GM06990 (cell line): ENCODE measurements around the gene SEBOX.

Source experiments
- DNase-seq: peaks from one replicate; pipeline ENCODE4 v3.0.0-alpha.2; 2011; ENCODE audit not compliant: insufficient read length; ENCODE audit errors: extremely low read depth
- H3K27me3 ChIP-seq: replicated peaks from 2 replicates; pipeline ENCODE4 v1.6.0; 2011; ENCODE audit warnings: low read length; ENCODE audit not compliant: control insufficient read depth, insufficient read depth
- H3K36me3 ChIP-seq: 2 replicates; pipeline ENCODE4 v1.5.1; 2011; ENCODE audit warnings: low read length; ENCODE audit not compliant: control insufficient read depth, insufficient read depth
- H3K4me3 ChIP-seq: replicated peaks from 2 replicates; pipeline ENCODE4 v1.5.1; 2011; ENCODE audit warnings: low read depth, mild to moderate bottlenecking, control low read depth, low read length
- CTCF ChIP-seq: IDR thresholded peaks from 2 replicates; pipeline ENCODE4 v1.5.1; 2011; ENCODE audit warnings: low read length, control low read depth, mild to moderate bottlenecking, inconsistent platforms; ENCODE audit not compliant: insufficient read depth, poor library complexity, severe bottlenecking

SEBOX gene

DNA sequence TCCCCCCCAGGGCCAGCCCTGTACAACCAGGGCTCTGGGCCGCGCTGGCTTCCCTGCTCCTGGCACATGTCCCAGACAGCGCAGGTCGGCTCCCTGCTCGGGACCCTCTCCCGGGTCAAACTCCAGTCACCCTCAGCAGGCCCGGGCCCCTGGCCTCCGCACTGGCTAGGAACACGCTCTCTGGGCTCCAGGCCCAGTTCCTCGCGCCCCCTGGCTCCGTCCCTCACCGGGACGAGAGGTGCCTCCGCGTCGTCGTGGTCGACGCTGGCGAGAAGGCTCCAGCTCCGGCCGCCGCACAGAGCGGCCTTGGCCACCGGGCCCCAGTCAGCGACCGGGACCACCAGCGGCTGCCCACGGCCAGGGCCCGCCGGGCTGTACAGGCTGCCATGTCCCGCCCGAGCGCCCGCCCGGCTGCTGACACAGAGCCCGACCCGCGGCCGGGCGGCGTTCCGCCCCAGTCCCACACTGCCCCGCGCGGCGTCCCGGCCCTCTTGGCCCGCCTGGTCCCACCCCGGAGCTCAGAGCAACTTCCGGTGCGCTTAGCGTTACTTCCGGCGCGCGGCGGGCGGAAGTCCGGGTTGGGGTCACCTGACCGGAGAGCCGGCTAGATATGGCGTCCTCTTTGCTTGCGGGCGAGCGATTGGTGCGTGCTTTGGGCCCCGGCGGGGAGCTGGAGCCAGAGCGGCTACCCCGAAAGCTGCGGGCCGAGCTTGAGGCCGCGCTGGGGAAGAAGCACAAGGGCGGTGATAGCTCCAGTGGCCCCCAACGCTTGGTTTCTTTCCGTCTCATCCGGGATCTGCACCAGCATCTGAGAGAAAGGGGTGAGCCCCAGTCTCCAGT lies 7.7 kb downstream of the SEBOX start, which contains the start of gene POLDIP2:
POLDIP2 (minus strand) TSS at position 467 of the 840 bp plus-strand sequence; CDS start at position 388, 79 bp downstream.
- Histone ChIP-seq H3K27me3 (no peaks in the 10 kb centered on the region), H3K36me3 (peaks cover 33% of the 10 kb centered on the region)
- TF ChIP-seq CTCF, result no peak

GRCh38 chr17:28350271-28350670 lies 14.7 kb downstream of the SEBOX start:
- Histone ChIP-seq H3K27me3 (no peaks in the 10 kb centered on the region), H3K36me3 (peaks cover 49% of the 10 kb centered on the region), H3K4me3 (no peak overlapping the region)
- DNase-seq, result no peak
- TF ChIP-seq CTCF, result no peak

More for the DNA sequence above, 7.7 kb downstream of the SEBOX start, which contains the start of gene POLDIP2:
- H3K4me3 ChIP-seq, result peak within 1 kb of the TSS; percentile 72
- peak; percentile 94 for DNase-seq

DNA sequence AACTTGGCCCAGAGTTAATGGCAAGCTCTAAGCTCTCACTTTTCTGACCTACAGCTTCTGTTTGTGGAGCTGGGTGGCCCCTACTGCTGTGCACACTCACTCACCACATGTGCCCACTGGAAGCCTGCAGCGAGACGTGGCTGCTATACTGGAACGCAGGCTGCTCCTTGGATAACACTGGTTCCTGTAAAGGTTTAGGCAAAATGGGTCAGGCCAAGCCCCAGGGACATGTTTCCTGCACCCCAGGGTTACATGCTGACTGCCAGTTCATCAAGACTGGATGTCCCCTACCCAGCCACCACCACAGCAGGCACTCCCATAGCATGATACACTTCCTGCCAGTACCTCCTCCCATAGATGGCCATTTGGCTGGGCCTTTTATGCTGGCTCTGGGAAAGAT lies 16.0 kb downstream of the SEBOX start:
- Histone ChIP-seq H3K36me3 (peaks cover 46% of the 10 kb centered on the region), H3K4me3 (no peak overlapping the region)
- TF ChIP-seq CTCF, result no peak

GRCh38 chr17:28347261-28347891 lies 17.6 kb downstream of the SEBOX start:
- H3K27me3 ChIP-seq, result no peaks in the 10 kb centered on the region
- no peak overlapping the region for H3K4me3 ChIP-seq
- H3K36me3 ChIP-seq, result peaks cover 48% of the 10 kb centered on the region
- no peak for TF ChIP-seq CTCF
- DNase-seq, result no peak

More for the DNA sequence above, 16.0 kb downstream of the SEBOX start:
- no peak for DNase-seq
- no peaks in the 10 kb centered on the region for H3K27me3 ChIP-seq

DNA sequence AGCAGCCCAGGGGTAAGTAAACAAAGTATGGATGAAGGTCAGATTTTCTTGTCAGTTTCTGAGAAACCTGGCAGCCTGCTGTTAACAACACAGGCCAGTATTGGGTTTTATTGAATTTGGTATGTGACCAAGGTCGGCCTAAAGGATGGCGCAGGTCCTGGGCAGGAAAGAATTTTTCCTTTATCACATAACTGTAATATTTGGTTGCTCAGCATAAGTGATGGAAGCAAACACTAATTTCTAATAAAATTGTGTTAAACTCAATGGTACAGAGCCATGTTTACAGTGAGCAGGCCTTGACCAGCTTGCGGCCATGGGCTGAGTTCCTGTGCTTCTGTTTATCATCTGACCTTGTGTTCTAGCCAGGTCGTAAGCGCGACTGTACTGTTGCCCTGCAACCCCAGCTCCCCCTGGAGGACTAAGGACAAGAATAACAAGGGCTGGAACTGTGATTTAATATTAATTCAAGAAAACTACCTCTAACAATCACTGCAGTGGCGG lies 18.2 kb downstream of the SEBOX start:
- no peak for DNase-seq

More for the DNA sequence above, 18.2 kb downstream of the SEBOX start:
- TF ChIP-seq CTCF, result no peak
- Histone ChIP-seq H3K27me3 (no peaks in the 10 kb centered on the region), H3K36me3 (peaks cover 51% of the 10 kb centered on the region), H3K4me3 (no peak overlapping the region)
